K562 (cell line): ENCODE measurements around the gene DBNDD2.

Source experiments
- EZH2 ChIP-seq: IDR thresholded peaks from 2 replicates; pipeline ENCODE4 v1.6.1; 2012; ENCODE audit warnings: low read depth, mild to moderate bottlenecking, inconsistent platforms, low read length, borderline replicate concordance
- FOXM1 ChIP-seq, 2 experiments: fragments of 450-650 bp in 1 of 2; sonication (generic) in 1 of 2; formaldehyde crosslinking in 1 of 2; IDR thresholded peaks; 2 replicates each; pipeline versions ENCODE4 v1.6.1 to v1.9.0; 2017 to 2022; ENCODE audit warnings: low read depth in 2 of 2, mild to moderate bottlenecking in 2 of 2, missing genetic modification reagents in 1 of 2, moderate library complexity in 1 of 2
- MEF2D ChIP-seq: conservative IDR thresholded peaks from 2 replicates; pipeline ENCODE4 v1.6.1; 2016; ENCODE audit warnings: low read depth, missing genetic modification characterization, missing compliant biosample characterization
- POLR2A ChIP-seq: fragments of 450-650 bp; conservative IDR thresholded peaks from 2 replicates; pipeline ENCODE4 v1.6.1; 2016
- POLR2AphosphoS5 ChIP-seq: IDR thresholded peaks from 2 replicates; pipeline ENCODE4 v1.6.1; 2011; ENCODE audit warnings: mild to moderate bottlenecking, low read depth, low read length, moderate library complexity; ENCODE audit not compliant: control insufficient read depth, insufficient read depth
- SIN3B ChIP-seq: fragments of 450-650 bp; IDR thresholded peaks from 2 replicates; pipeline ENCODE4 v1.6.1; 2017; ENCODE audit warnings: low read depth, mild to moderate bottlenecking, moderate library complexity
- SRSF3 ChIP-seq: fragments of 200-400 bp; formaldehyde crosslinking; IDR thresholded peaks from 2 replicates; pipeline ENCODE4 v1.6.1; 2016; ENCODE audit warnings: mild to moderate bottlenecking, low read length, moderate library complexity; ENCODE audit not compliant: insufficient read depth
- TCF7L2 ChIP-seq: fragments of 150-350 bp; IDR thresholded peaks from 2 replicates; pipeline ENCODE4 v1.6.1; 2016; ENCODE audit warnings: low read depth, mild to moderate bottlenecking, low read length, moderate library complexity
- TEAD1 ChIP-seq, 2 experiments: fragments of 450-650 bp in 1 of 2; sonication (generic) in 1 of 2; formaldehyde crosslinking; IDR thresholded peaks; 2 replicates each; pipeline versions ENCODE4 v1.4.0 to v1.8.0; 2020 to 2022; ENCODE audit warnings: mild to moderate bottlenecking in 2 of 2, missing genetic modification reagents in 1 of 2
- ZNF696 ChIP-seq: fragments of 250-450 bp; sonication (Bioruptor Pico); conservative IDR thresholded peaks from 2 replicates; pipeline ENCODE4 v1.4.0; 2020; ENCODE audit warnings: mild to moderate bottlenecking, moderate library complexity
- TF ChIP-seq, protein P1 (sequence below), 2 experiments: fragments of 450-650 bp; formaldehyde crosslinking in 1 of 2; IDR thresholded peaks; 2 replicates each; pipeline versions ENCODE4 v1.4.0 to v1.6.1; 2014 to 2020; ENCODE audit warnings: mild to moderate bottlenecking in 2 of 2, borderline replicate concordance in 1 of 2, low read depth in 1 of 2
- TF ChIP-seq, protein P2 (sequence below): sonication (generic); formaldehyde crosslinking; IDR thresholded peaks from 2 replicates; pipeline ENCODE4 v1.8.0; 2022; ENCODE audit warnings: mild to moderate bottlenecking, missing genetic modification reagents
- TF ChIP-seq, protein P3 (sequence below): sonication (generic); formaldehyde crosslinking; IDR thresholded peaks from 2 replicates; pipeline ENCODE4 v1.9.0; 2022; ENCODE audit warnings: mild to moderate bottlenecking, missing genetic modification reagents

DNA sequence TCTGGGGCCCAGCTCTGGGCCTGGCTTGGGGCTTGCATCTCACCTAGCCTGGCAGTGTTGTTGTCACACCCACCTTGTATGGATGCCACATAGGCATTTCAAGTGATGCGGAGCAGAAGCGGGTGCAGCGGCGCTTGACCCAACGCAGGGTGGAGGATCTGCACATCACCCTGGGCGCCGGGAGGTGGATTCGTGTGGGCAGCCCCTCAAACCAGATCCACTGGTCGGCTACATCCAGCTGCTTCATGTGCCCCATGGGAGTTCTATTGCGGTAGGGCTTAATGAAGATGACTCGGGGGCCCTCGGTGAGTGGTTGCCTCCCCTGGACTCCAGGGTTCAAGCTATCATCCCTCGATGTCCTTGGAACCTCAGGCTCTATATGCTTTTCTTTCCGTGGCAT, 33.1 kb upstream of the DBNDD2 start:
- TF ChIP-seq, protein P1, sequence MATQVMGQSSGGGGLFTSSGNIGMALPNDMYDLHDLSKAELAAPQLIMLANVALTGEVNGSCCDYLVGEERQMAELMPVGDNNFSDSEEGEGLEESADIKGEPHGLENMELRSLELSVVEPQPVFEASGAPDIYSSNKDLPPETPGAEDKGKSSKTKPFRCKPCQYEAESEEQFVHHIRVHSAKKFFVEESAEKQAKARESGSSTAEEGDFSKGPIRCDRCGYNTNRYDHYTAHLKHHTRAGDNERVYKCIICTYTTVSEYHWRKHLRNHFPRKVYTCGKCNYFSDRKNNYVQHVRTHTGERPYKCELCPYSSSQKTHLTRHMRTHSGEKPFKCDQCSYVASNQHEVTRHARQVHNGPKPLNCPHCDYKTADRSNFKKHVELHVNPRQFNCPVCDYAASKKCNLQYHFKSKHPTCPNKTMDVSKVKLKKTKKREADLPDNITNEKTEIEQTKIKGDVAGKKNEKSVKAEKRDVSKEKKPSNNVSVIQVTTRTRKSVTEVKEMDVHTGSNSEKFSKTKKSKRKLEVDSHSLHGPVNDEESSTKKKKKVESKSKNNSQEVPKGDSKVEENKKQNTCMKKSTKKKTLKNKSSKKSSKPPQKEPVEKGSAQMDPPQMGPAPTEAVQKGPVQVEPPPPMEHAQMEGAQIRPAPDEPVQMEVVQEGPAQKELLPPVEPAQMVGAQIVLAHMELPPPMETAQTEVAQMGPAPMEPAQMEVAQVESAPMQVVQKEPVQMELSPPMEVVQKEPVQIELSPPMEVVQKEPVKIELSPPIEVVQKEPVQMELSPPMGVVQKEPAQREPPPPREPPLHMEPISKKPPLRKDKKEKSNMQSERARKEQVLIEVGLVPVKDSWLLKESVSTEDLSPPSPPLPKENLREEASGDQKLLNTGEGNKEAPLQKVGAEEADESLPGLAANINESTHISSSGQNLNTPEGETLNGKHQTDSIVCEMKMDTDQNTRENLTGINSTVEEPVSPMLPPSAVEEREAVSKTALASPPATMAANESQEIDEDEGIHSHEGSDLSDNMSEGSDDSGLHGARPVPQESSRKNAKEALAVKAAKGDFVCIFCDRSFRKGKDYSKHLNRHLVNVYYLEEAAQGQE (IDR thresholded peaks at IDR 0.05; ENCODE audit: borderline replicate concordance), result no peak
- TF ChIP-seq, protein P1 (CRISPR knock-in tag; IDR thresholded peaks at IDR 0.05; ENCODE audit: low read depth), result no peak
- no peak for TF ChIP-seq POLR2A
- no peak for TF ChIP-seq SRSF3
- TF ChIP-seq EZH2, result no peak
- TF ChIP-seq, protein P2, sequence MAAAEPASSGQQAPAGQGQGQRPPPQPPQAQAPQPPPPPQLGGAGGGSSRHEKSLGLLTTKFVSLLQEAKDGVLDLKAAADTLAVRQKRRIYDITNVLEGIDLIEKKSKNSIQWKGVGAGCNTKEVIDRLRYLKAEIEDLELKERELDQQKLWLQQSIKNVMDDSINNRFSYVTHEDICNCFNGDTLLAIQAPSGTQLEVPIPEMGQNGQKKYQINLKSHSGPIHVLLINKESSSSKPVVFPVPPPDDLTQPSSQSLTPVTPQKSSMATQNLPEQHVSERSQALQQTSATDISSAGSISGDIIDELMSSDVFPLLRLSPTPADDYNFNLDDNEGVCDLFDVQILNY (CRISPR knock-in tag), result no peak
- TF ChIP-seq POLR2AphosphoS5, result no peak
- no peak for TF ChIP-seq SIN3B
- TF ChIP-seq TEAD1 (CRISPR knock-in tag; IDR thresholded peaks at IDR 0.05), result no peak
- TF ChIP-seq TCF7L2, result no peak
- TF ChIP-seq, protein P3, sequence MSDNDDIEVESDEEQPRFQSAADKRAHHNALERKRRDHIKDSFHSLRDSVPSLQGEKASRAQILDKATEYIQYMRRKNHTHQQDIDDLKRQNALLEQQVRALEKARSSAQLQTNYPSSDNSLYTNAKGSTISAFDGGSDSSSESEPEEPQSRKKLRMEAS (CRISPR knock-in tag), result no peak
- no peak for TF ChIP-seq MEF2D (tag)
- TF ChIP-seq FOXM1 (IDR thresholded peaks at IDR 0.05; ENCODE audit: low read depth), result no peak
- no peak for TF ChIP-seq FOXM1 (CRISPR knock-in tag; IDR thresholded peaks at IDR 0.05; ENCODE audit: low read depth)
- TF ChIP-seq ZNF696 (CRISPR knock-in tag), result no peak
